ENCODE results near the gene TRIP13.

DNA sequence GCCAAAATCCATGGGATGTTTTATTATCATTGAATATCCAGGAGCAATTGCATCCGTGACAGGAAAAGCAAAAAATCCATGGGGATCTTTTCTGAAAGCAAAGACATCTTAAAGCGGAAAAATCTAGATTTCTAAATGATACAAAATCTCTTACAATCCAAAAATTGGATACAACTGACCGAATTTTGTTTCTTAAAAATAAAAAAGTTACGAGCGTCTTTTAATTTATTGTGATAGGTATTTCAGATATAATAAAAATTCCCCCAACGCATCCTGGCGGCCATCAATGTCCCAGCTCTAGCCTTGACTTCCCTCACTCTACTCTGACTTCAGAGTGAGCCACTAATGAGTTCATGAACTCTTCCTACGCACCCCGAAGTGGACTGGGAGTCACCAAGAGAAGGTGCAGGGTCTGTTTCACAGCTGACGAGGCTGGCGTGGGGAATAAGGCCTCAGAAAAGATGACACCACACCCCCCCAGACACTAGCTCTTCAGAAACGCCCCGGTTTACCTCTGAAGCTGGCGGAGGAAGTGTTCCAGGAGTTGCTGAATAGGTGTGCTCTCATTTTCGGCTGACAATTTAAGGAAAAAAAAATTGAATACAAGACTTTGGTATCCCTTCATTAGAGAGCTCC is 3.5 kb upstream of the TRIP13 start:
- TF ChIP-seq POLR2AphosphoS5 (IDR thresholded peaks at IDR 0.05; ENCODE audit: low read depth, low read length) (no peak), TAF1 (IDR thresholded peaks at IDR 0.05; ENCODE audit: low read depth, low read length) (no peak), POU2F2 (IDR thresholded peaks at IDR 0.05; ENCODE audit: low read depth, low read length) (no peak), POLR2A (IDR thresholded peaks at IDR 0.05; ENCODE audit: low read depth, low read length) (no peak), SPI1 (IDR thresholded peaks at IDR 0.05; ENCODE audit: low read depth, low read length) (no peak)
